Esophagus squamous epithelium (tissue), 5 donors: ENCODE results near the gene NT5C1A. TPM values are rescaled to one million over a fixed set of nuclear protein-coding genes. Genes with fewer than 3 reads are reported as not detected.

ENCODE experiments used
- DNase-seq: peaks from one replicate; lab custom pipeline; 2025; lab: John Stamatoyannopoulos, UW
- H3K27ac ChIP-seq, 4 donors: fragments of 200-600 bp; sonication (generic); one replicate each; pipeline ENCODE4 v1.5.1; 2016 to 2019; ENCODE audit warnings: mild to moderate bottlenecking in 1 of 4
- H3K27me3 ChIP-seq, 4 donors: fragments of 200-600 bp; sonication (generic); 1 replicate in 3 of 4; 2 replicates in 1 of 4; pipeline versions ENCODE4 v1.5.1 to v1.6.0; 2017 to 2021; ENCODE audit warnings: antibody characterized with exemption in 1 of 4
- H3K36me3 ChIP-seq, 3 donors: fragments of 200-600 bp; sonication (generic); one replicate each; pipeline ENCODE4 v1.5.1; 2016 to 2019
- H3K4me1 ChIP-seq, 3 donors: fragments of 200-600 bp; sonication (generic); one replicate each; pipeline ENCODE4 v1.5.1; 2017 to 2019
- H3K4me3 ChIP-seq, 4 donors: fragments of 200-600 bp; sonication (generic); 1 replicate in 3 of 4; 2 replicates in 1 of 4; pipeline ENCODE4 v1.5.1; 2016 to 2019; ENCODE audit warnings: mild to moderate bottlenecking in 2 of 4, moderate library complexity in 1 of 4
- H3K9me3 ChIP-seq, 3 donors: fragments of 200-600 bp; sonication (generic); one replicate each; pipeline ENCODE4 v1.5.1; 2016 to 2019
- POLR2A ChIP-seq, 4 donors: fragments of 450-650 bp; IDR thresholded peaks; one replicate each; pipeline ENCODE4 v1.6.1; 2017; ENCODE audit warnings: antibody characterized with exemption in 4 of 4, mild to moderate bottlenecking in 4 of 4, moderate library complexity in 3 of 4
- WGBS, 2 donors: methylation state at CpG; one replicate each; pipeline ENCODE4 v1.1.5; 2018; 5-methylcytosine and 5-hydroxymethylcytosine counted together
- intact Hi-C: fragments of 100-400 bp; cut with DNase I; formaldehyde crosslinking; loops from one replicate; pipeline ENCODE4 v1.15.0; 2022
- total RNA-seq, 4 donors: library from RNA; depleted of rRNA; stranded (reverse); fragments of >200 nt; gene quantifications; one replicate each; pipeline ENCODE4 v1.1.0, GENCODE V29; 2016
- TF ChIP-seq, protein P1 (sequence below), 6 experiments: fragments of 450-650 bp in 4 of 6; fragments of 200-600 bp in 2 of 6; sonication (generic) in 2 of 6; IDR thresholded peaks; one replicate each; pipeline ENCODE4 v1.5.1; 2016 to 2019; ENCODE audit warnings: antibody characterized with exemption in 6 of 6, mild to moderate bottlenecking in 4 of 6, moderate library complexity in 4 of 6
- donor health status: DM: yes; HTN: yes; CAD: no.

Gene NT5C1A
- total RNA-seq, 4 donors from 2014 or later, result not detected

DNA sequence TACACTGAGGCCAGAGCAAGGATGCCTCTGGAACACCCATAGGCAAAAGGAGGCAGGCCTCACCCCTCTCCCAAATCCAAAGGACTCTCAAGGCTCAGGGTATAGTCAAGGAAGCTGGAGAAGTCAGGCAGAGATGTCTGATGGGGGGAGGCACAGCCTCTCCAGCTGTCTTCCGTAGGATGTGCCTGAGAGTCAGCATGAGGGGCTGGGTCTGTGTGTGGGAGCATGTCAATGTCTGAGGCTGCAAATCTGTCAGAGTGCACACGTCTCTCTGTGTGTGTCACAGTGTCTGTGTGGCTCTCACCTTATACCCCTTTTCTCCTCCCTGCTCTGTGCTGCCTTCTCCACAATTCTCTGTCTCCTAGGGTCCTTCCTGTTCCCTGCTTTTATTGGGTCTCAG lies 15.3 kb upstream of the NT5C1A start:
- 64 to 67% methylated on average over 1 to 2 of the region's 2 CpGs for WGBS, 2 donors
- intact Hi-C loops, result no loop called here
- TF ChIP-seq, protein P1, sequence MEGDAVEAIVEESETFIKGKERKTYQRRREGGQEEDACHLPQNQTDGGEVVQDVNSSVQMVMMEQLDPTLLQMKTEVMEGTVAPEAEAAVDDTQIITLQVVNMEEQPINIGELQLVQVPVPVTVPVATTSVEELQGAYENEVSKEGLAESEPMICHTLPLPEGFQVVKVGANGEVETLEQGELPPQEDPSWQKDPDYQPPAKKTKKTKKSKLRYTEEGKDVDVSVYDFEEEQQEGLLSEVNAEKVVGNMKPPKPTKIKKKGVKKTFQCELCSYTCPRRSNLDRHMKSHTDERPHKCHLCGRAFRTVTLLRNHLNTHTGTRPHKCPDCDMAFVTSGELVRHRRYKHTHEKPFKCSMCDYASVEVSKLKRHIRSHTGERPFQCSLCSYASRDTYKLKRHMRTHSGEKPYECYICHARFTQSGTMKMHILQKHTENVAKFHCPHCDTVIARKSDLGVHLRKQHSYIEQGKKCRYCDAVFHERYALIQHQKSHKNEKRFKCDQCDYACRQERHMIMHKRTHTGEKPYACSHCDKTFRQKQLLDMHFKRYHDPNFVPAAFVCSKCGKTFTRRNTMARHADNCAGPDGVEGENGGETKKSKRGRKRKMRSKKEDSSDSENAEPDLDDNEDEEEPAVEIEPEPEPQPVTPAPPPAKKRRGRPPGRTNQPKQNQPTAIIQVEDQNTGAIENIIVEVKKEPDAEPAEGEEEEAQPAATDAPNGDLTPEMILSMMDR (IDR thresholded peaks at IDR 0.05), result no peak
- no peak for TF ChIP-seq POLR2A (IDR thresholded peaks at IDR 0.05)
- Histone ChIP-seq H3K27me3 (peaks cover 0 to 98% (median 7%) of the 10 kb centered on the region in 4 donors), H3K4me1 (peaks cover 16 to 28% (median 19%) of the 10 kb centered on the region in 3 donors), H3K27ac (no peak overlapping the region), H3K9me3 (no peaks in the 10 kb centered on the region), H3K4me3 (no peak overlapping the region), H3K36me3 (no peaks in the 10 kb centered on the region)
- no peak for DNase-seq

DNA sequence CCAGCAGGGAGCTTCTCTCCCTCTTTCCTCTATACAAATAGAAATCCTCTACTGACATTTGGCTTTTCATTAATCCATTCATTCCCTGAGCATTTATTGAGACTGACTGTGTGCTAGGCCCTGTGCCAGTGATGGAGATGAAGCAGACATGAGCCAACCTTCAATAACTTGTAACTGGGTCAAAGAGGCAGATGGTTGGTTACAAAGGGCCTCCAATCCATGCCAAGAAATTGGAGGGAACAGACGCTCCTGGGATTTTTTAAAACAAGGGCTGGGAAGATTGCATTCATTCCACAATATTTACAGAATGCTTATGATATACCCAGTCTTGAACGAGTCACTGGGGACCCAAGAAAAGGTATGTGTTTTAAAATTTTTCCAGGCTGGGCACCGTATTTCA lies 13.2 kb upstream of the NT5C1A start:
- Histone ChIP-seq H3K4me1 (peaks cover 2 to 11% (median 5%) of the 10 kb centered on the region in 3 donors), H3K27ac (no peak overlapping the region), H3K27me3 (peaks cover 0 to 95% (median 0%) of the 10 kb centered on the region in 4 donors), H3K9me3 (no peaks in the 10 kb centered on the region), H3K4me3 (no peak overlapping the region), H3K36me3 (no peaks in the 10 kb centered on the region)
- DNase-seq, result no peak
- WGBS, 2 donors, result 67 to 70% methylated on average over 3 of the region's 3 CpGs
- intact Hi-C loops, result no loop called here
- no peak for TF ChIP-seq POLR2A (IDR thresholded peaks at IDR 0.05)
- TF ChIP-seq, protein P1 (IDR thresholded peaks at IDR 0.05), result no peak

DNA sequence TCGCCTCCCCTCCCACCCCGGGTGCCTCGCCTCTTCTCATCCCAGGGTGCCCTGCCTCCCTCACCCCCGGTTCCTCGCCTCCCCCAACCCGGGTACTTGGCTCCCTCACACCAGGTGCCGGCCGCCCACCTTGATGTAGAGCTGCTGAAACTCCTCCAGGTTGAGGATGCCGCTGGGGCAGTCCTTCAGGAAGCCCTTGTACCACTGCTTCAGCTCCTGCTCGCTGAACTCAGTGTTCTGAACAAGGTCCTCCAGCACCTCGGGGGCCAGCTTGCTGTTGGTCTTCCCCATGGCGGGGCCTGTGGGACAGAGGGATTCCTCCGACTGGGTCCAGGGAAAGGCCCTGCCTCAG lies 12.4 kb upstream of the NT5C1A start:
- 80 to 100% methylated on average over 1 of the region's 13 CpGs for WGBS, 2 donors
- H3K36me3 ChIP-seq, result no peaks in the 10 kb centered on the region
- peak overlapping the region in 1 of 4 donors; percentile 51 for H3K27ac ChIP-seq
- H3K27me3 ChIP-seq, result peaks cover 0 to 93% (median 0%) of the 10 kb centered on the region in 4 donors
- no peak for TF ChIP-seq POLR2A (IDR thresholded peaks at IDR 0.05)
- TF ChIP-seq, protein P1 (IDR thresholded peaks at IDR 0.05), result no peak
- H3K4me1 ChIP-seq, result peaks cover 2 to 11% (median 5%) of the 10 kb centered on the region in 3 donors
- H3K4me3 ChIP-seq, result peak overlapping the region in 1 of 4 donors; percentile 22
- intact Hi-C loops, result no loop called here
- H3K9me3 ChIP-seq, result no peaks in the 10 kb centered on the region
- no peak for DNase-seq

DNA sequence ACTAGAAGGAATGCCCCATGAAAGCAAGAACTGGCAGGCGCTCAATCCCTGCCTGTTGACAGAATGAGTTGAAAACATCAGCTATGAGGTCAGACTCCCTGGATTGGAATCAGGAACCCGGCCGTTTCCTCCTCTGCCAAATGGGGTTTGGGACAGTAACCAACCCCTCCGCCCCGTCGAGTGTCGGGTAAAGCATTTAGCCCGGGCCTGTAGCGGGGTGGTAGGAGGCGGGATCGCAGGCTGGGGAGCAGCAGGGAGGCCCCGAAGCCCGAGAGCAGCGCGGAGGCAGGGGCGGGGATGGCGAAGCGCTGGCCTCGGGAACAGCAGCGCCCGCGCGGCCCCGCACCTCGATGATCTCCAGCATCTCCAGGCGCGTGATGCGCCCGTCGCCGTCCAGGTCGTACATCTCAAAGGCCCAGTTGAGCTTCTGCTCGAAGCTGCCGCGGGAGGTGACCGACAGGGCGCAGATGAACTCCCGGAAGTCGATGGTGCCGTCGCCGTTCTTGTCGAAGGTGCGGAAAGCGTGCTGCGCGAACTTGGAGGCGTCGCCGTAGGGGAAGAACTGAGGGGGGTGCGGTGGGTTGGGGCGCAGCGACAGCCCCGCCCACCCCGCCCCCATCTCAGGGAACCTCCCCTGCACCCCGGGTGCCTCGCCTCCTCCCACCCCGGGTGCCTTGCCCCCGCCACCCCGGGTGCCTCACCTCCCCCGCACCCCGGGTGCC lies 11.8 kb upstream of the NT5C1A start:
- H3K4me3 ChIP-seq, result peak overlapping the region in 3 of 4 donors; percentile 5 to 42 (median 22)
- H3K4me1 ChIP-seq, result peaks cover 2 to 11% (median 5%) of the 10 kb centered on the region in 3 donors
- no peak for TF ChIP-seq POLR2A (IDR thresholded peaks at IDR 0.05)
- TF ChIP-seq, protein P1 (IDR thresholded peaks at IDR 0.05), result no peak
- no peaks in the 10 kb centered on the region for H3K36me3 ChIP-seq
- intact Hi-C loops, result no loop called here
- peaks cover 0 to 87% (median 0%) of the 10 kb centered on the region in 4 donors for H3K27me3 ChIP-seq
- DNase-seq, result no peak
- H3K27ac ChIP-seq, result peak overlapping the region in 2 of 4 donors; percentile 25 to 51
- no peaks in the 10 kb centered on the region for H3K9me3 ChIP-seq
- 19 to 29% methylated on average over 14 to 15 of the region's 62 CpGs for WGBS, 2 donors

DNA sequence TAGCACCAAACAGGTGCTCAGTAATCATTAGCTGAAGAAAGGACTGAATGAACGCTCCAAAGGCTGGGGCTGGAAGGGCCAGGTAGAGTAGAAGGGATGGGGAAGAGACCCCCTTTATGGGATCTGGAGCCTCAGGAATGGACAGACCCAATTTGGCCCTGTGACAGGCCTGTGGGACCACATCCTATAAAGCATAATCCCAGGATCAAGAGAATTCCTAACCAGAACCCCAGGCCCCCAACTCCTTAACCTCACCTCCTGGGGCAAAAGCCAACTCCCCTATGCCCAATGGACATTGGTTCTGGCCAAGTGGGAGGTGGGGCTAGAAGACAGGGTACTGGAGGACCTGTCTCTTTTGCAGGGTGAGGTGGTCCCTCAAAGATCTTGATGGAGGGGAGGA lies 10.1 kb upstream of the NT5C1A start:
- peaks cover 0 to 70% (median 0%) of the 10 kb centered on the region in 4 donors for H3K27me3 ChIP-seq
- peaks cover 2 to 11% (median 5%) of the 10 kb centered on the region in 3 donors for H3K4me1 ChIP-seq
- DNase-seq, result no peak
- H3K9me3 ChIP-seq, result no peaks in the 10 kb centered on the region
- H3K27ac ChIP-seq, result no peak overlapping the region
- TF ChIP-seq POLR2A (IDR thresholded peaks at IDR 0.05), result no peak
- TF ChIP-seq, protein P1 (IDR thresholded peaks at IDR 0.05), result no peak
- WGBS, 2 donors, result 67 to 100% methylated on average over 1 of the region's 1 CpG
- no peaks in the 10 kb centered on the region for H3K36me3 ChIP-seq
- no peak overlapping the region for H3K4me3 ChIP-seq
- intact Hi-C loops, result no loop called here
